Brain pericyte (primary cell): ENCODE results near the gene NRIP1.
A peak's percentile ranks its signal among the peaks of the same experiment; 100 is the strongest.

ENCODE experiments used
- DNase-seq: peaks from one replicate; pipeline ENCODE4 v3.0.0-alpha.2; 2012; ENCODE audit warnings: low read depth, low spot score

Gene NRIP1

GRCh38 chr21:15064576-15065391 lies at the start of gene NRIP1:
TSS of gene NRIP1 (minus strand) at chr21:15065000. CDS start at chr21:14968192, 96,808 bp downstream.
- peak; percentile 76 for DNase-seq

GRCh38 chr21:15112858-15113257 lies 48.1 kb upstream of the NRIP1 start:
- no peak for DNase-seq

GRCh38 chr21:15108801-15109200 lies 44.0 kb upstream of the NRIP1 start:
- DNase-seq = no peak

- DNase-seq = no peak
These were observed 39.7 kb upstream of the NRIP1 start for GRCh38 chr21:15104470-15104869.

- DNase-seq = no peak
These were observed 34.1 kb upstream of the NRIP1 start for GRCh38 chr21:15098908-15099307.

- DNase-seq = no peak
These were observed 33.4 kb upstream of the NRIP1 start for GRCh38 chr21:15098181-15098580.

- no peak for DNase-seq
These were observed 32.8 kb upstream of the NRIP1 start for GRCh38 chr21:15097580-15097979.

- DNase-seq = no peak
These were observed 31.3 kb upstream of the NRIP1 start for GRCh38 chr21:15096146-15096545.

GRCh38 chr21:15095326-15095725 lies 30.5 kb upstream of the NRIP1 start:
- DNase-seq = no peak

GRCh38 chr21:15094706-15095105 lies 29.9 kb upstream of the NRIP1 start:
- no peak for DNase-seq

- DNase-seq = no peak
These were observed 28.4 kb upstream of the NRIP1 start for GRCh38 chr21:15093216-15093615.

GRCh38 chr21:15092745-15093144 lies 27.9 kb upstream of the NRIP1 start:
- DNase-seq = no peak

GRCh38 chr21:15090390-15090789 lies 25.6 kb upstream of the NRIP1 start:
- no peak for DNase-seq

GRCh38 chr21:15088488-15088887 lies 23.7 kb upstream of the NRIP1 start:
- DNase-seq = no peak

GRCh38 chr21:15084668-15085067 lies 19.9 kb upstream of the NRIP1 start:
- no peak for DNase-seq

- DNase-seq = no peak
These were observed 15.7 kb upstream of the NRIP1 start for GRCh38 chr21:15080526-15080925.

- DNase-seq = no peak
These were observed 14.5 kb upstream of the NRIP1 start for GRCh38 chr21:15079269-15079668.

GRCh38 chr21:15078180-15078579 lies 13.4 kb upstream of the NRIP1 start:
- DNase-seq = no peak

- DNase-seq = no peak
These were observed 12.8 kb upstream of the NRIP1 start for GRCh38 chr21:15077529-15078145.

- DNase-seq = no peak
These were observed 11.9 kb upstream of the NRIP1 start for GRCh38 chr21:15076730-15077129.

- DNase-seq = no peak
These were observed 6.2 kb upstream of the NRIP1 start for GRCh38 chr21:15071009-15071408.

- DNase-seq = no peak
These were observed 1.3 kb upstream of the NRIP1 start for GRCh38 chr21:15066123-15066575.
